Measurements from ENCODE around the gene MMS19. TPM values are rescaled to one million over a fixed set of nuclear protein-coding genes. Genes with fewer than 3 reads are reported as not detected.
A peak's percentile ranks its signal among the peaks of the same experiment; 100 is the strongest.

MMS19 gene
- total and polyA plus RNA-seq, 11 donors: 30.2 to 63.5 (median 48.1) TPM

DNA sequence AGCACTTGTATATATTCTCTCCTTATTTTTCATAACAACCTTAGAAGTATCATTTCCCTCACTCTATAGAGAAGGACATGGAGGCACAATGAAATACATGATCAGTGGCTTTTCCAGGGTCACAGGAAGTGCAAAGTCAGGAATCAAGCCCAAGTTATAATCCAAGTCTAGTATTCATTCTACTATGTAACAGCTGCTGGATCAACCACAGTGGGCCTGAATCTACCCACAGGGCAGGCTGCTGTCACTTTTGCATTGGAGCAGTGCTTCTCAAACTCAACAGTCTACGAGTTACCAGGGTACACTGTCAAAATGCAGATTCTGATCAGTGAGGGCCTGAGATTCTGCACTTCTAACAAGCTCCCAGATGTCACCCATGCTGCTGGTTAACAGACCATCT, 34.0 kb downstream of the MMS19 start:
- intact Hi-C loops (cut with DNase I): loop anchor here in 9 of 10 donors (5.0 kb wide), 3 partner anchors 58 to 148 kb away; no protein-coding TSS in a partner anchor
- peaks cover 0 to 100% (median 99%) of the 10 kb centered on the region in 9 donors for H3K36me3 ChIP-seq

GRCh38 chr10:97463363-97464132, 34.7 kb downstream of the MMS19 start:
- H3K27me3 ChIP-seq: no peaks in the 10 kb centered on the region
- H3K27ac ChIP-seq: peak overlapping the region in 7 of 12 donors; percentile 18 to 40 (median 32)
- intact Hi-C loops (cut with DNase I): loop anchor here (1.0 to 5.0 kb wide), 7 partner anchors 59 to 149 kb away; no protein-coding TSS in a partner anchor
- no peak overlapping the region for H3K4me3 ChIP-seq
- peak in 2 of 5 donors; percentile 28 to 35 for DNase-seq
- H3K4me1 ChIP-seq: peaks cover 0 to 18% (median 0%) of the 10 kb centered on the region in 12 donors
- H3K36me3 ChIP-seq: peaks cover 0 to 100% (median 99%) of the 10 kb centered on the region in 9 donors
- TF ChIP-seq CTCF (IDR thresholded peaks at IDR 0.05): peak; percentile 70 to 92 (median 78)
- no peak for TF ChIP-seq POLR2A (IDR thresholded peaks at IDR 0.05)
- 69 to 77% (median 75%) methylated on average over 4 of the region's 4 CpGs for WGBS, 4 donors
- ATAC-seq: peak in 3 of 4 donors; percentile 54 to 68 (median 64)
- H3K9me3 ChIP-seq: no peaks in the 10 kb centered on the region

More for the DNA sequence above, 34.0 kb downstream of the MMS19 start:
- ATAC-seq (peak in 1 of 4 donors; percentile 4), DNase-seq (no peak)
- TF ChIP-seq CTCF (IDR thresholded peaks at IDR 0.05) (no peak), POLR2A (IDR thresholded peaks at IDR 0.05) (no peak)
- Histone ChIP-seq H3K27me3 (no peaks in the 10 kb centered on the region), H3K4me3 (no peak overlapping the region), H3K9me3 (no peaks in the 10 kb centered on the region), H3K27ac (peak overlapping the region in 7 of 12 donors; percentile 18 to 40 (median 32)), H3K4me1 (peaks cover 0 to 18% (median 0%) of the 10 kb centered on the region in 12 donors)
- 53 to 76% (median 59%) methylated on average over 1 of the region's 1 CpG for WGBS, 4 donors

- Histone ChIP-seq H3K27ac (peak overlapping the region in 1 of 12 donors; percentile 33), H3K4me1 (peaks cover 0 to 18% (median 0%) of the 10 kb centered on the region in 12 donors), H3K9me3 (no peaks in the 10 kb centered on the region), H3K36me3 (peaks cover 0 to 100% (median 99%) of the 10 kb centered on the region in 9 donors), H3K27me3 (no peaks in the 10 kb centered on the region), H3K4me3 (no peak overlapping the region)
- DNase-seq: no peak
- no peak for TF ChIP-seq CTCF (IDR thresholded peaks at IDR 0.05)
- no peak for TF ChIP-seq POLR2A (IDR thresholded peaks at IDR 0.05)
- WGBS, 4 donors: 88 to 96% (median 93%) methylated on average over 2 of the region's 2 CpGs
- intact Hi-C loops (cut with DNase I): loop anchor here (2.0 to 5.0 kb wide), 6 partner anchors 60 to 150 kb away; no protein-coding TSS in a partner anchor
- no peak for ATAC-seq
These were observed 35.9 kb downstream of the MMS19 start for GRCh38 chr10:97462309-97462708.

DNA sequence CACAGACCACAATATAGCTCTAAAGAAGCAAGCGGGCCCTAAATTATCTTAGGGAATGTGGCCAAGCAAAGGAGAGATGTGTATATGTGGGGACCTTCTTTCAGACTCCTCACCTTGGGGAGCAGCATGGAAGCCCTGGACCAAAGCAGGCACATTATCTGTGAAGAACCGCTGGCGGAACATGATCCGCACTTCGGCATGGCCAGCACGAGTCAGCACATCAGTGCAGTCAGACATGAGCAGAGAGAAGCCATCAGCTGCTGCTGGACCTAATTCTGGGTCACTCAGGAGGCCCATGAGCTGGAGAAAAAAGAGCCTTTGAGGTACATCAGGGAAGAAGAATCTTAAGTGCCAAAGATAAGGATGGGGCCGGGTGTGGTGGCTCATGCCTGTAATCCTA, 38.3 kb downstream of the MMS19 start:
- no peak for TF ChIP-seq CTCF (IDR thresholded peaks at IDR 0.05)
- TF ChIP-seq POLR2A (IDR thresholded peaks at IDR 0.05): no peak
- peak in 1 of 5 donors; percentile 26 for DNase-seq
- Histone ChIP-seq H3K4me3 (no peak overlapping the region), H3K27me3 (no peaks in the 10 kb centered on the region), H3K9me3 (no peaks in the 10 kb centered on the region), H3K4me1 (peaks cover 0 to 30% (median 2%) of the 10 kb centered on the region in 12 donors), H3K36me3 (peaks cover 0 to 100% (median 98%) of the 10 kb centered on the region in 9 donors), H3K27ac (no peak overlapping the region)
- ATAC-seq: no peak
- intact Hi-C loops (cut with DNase I): loop anchor here in 9 of 10 donors (5.0 kb wide), 3 partner anchors 62 to 152 kb away; no protein-coding TSS in a partner anchor
- WGBS, 4 donors: 66 to 79% (median 69%) methylated on average over 7 of the region's 7 CpGs

All from heart left ventricle (tissue), 16 donors.